ENCODE measurements around the gene SYNE1. TPM values are rescaled to one million over a fixed set of nuclear protein-coding genes. Genes with fewer than 3 reads are reported as not detected.

The SYNE1 gene
- total RNA-seq, 2 experiments from 2014 or later, result 74.6 to 140 TPM

DNA sequence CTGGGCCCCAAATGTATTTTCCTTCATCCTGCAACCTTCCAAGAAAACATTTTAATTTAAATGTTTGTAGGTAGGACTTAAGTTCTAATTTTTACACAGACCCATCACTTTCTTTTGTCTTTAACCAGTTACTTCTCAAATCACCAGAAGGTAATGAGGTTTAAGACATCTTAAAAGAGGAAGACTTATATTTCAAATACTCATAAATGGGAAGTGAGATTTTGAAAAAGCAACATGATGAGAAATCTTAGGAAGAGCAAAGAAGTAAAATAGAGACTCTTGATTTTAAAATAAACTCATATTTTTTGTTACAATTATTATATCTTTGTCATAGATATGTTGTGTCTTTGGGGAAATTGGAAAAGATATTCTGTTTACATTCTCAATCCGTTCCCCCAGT, 82.3 kb downstream of the SYNE1 start:
- no peaks in the 10 kb centered on the region for H3K9me2 ChIP-seq (ENCODE audit: insufficient read depth, low read length)
- H3K4me3 ChIP-seq (ENCODE audit: low read depth, low read length, poor library complexity, severe bottlenecking), result no peak overlapping the region
- no peak overlapping the region for H2AFZ ChIP-seq (ENCODE audit: low read length)
- no peaks in the 10 kb centered on the region for H3K4me1 ChIP-seq (ENCODE audit: insufficient read depth, low read length, poor library complexity, severe bottlenecking)
- intact Hi-C loops (cut with micrococcal nuclease; ENCODE audit: unreplicated experiment), result loop anchor here (10.0 kb wide), 1 partner anchor 390 kb away; no protein-coding TSS in a partner anchor
- no TSS peak for BruUV-seq (replicated peaks)
- H3K27ac ChIP-seq (ENCODE audit: low read depth, low read length, poor library complexity, severe bottlenecking), result no peak overlapping the region
- no peaks in the 10 kb centered on the region for H3K79me2 ChIP-seq (ENCODE audit: insufficient read depth, low read depth, low read length)
- H3K36me3 ChIP-seq (ENCODE audit: insufficient read depth, low read length), result no peaks in the 10 kb centered on the region
- no peak for DNase-seq (ENCODE audit: low spot score)
- no peaks in the 10 kb centered on the region for H3K9me3 ChIP-seq (ENCODE audit: low read length)
- no peaks in the 10 kb centered on the region for H4K20me1 ChIP-seq (ENCODE audit: insufficient read depth, low read length)
- POLR2A ChIA-PET, result no interaction called here
- no peak overlapping the region for H3K4me2 ChIP-seq (ENCODE audit: low read length)
- CTCF ChIA-PET (ENCODE audit: unreplicated experiment), result no interaction called here
- no peak for TF ChIP-seq EZH2phosphoT487 (IDR thresholded peaks at IDR 0.05; ENCODE audit: borderline replicate concordance, low read depth, low read length)
- TF ChIP-seq, protein P1, sequence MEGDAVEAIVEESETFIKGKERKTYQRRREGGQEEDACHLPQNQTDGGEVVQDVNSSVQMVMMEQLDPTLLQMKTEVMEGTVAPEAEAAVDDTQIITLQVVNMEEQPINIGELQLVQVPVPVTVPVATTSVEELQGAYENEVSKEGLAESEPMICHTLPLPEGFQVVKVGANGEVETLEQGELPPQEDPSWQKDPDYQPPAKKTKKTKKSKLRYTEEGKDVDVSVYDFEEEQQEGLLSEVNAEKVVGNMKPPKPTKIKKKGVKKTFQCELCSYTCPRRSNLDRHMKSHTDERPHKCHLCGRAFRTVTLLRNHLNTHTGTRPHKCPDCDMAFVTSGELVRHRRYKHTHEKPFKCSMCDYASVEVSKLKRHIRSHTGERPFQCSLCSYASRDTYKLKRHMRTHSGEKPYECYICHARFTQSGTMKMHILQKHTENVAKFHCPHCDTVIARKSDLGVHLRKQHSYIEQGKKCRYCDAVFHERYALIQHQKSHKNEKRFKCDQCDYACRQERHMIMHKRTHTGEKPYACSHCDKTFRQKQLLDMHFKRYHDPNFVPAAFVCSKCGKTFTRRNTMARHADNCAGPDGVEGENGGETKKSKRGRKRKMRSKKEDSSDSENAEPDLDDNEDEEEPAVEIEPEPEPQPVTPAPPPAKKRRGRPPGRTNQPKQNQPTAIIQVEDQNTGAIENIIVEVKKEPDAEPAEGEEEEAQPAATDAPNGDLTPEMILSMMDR (conservative IDR thresholded peaks at IDR 0.05; ENCODE audit: low read length), result no peak

DNA sequence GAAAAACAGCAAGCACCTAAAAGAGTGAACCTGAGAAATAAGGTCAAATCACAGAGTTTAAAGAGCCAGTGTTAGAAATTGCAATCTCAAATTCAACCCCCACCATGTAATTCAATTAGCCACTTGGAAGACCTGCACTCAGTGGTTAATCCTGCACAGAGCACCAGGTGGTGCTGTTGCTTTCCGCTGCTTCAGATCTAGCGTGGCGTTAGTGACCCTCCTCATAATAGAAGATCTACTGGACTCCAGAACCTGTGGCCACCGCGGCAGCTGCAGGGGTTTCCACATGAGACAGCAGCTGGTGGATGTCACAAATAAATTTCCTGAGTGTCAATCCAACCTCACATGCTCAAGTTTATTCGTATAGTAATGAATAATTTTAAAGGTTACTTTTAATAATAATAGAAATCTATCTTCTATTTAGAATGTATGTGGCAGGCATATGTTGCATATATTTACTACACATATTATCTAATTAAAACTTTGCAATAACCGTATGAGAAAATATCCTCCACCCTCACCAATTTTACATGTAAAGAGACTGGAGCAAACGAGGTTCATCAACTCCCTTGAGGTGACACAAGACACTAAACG, 84.4 kb downstream of the SYNE1 start:
- Histone ChIP-seq H3K4me1 (ENCODE audit: insufficient read depth, low read length, poor library complexity, severe bottlenecking) (no peaks in the 10 kb centered on the region), H3K36me3 (ENCODE audit: insufficient read depth, low read length) (no peaks in the 10 kb centered on the region), H3K4me2 (ENCODE audit: low read length) (no peak overlapping the region), H3K9me3 (ENCODE audit: low read length) (no peaks in the 10 kb centered on the region), H4K20me1 (ENCODE audit: insufficient read depth, low read length) (no peaks in the 10 kb centered on the region), H3K79me2 (ENCODE audit: insufficient read depth, low read depth, low read length) (no peaks in the 10 kb centered on the region), H3K27ac (ENCODE audit: low read depth, low read length, poor library complexity, severe bottlenecking) (no peak overlapping the region), H3K4me3 (ENCODE audit: low read depth, low read length, poor library complexity, severe bottlenecking) (no peak overlapping the region), H2AFZ (ENCODE audit: low read length) (no peak overlapping the region), H3K9me2 (ENCODE audit: insufficient read depth, low read length) (no peaks in the 10 kb centered on the region)
- POLR2A ChIA-PET, result no interaction called here
- CTCF ChIA-PET (ENCODE audit: unreplicated experiment), result no interaction called here
- intact Hi-C loops (cut with micrococcal nuclease; ENCODE audit: unreplicated experiment), result loop anchor here (1.0 to 10.0 kb wide), 4 partner anchors 91 to 392 kb away; no protein-coding TSS in a partner anchor
- DNase-seq (ENCODE audit: low spot score), result peak; percentile 74
- no TSS peak for BruUV-seq (replicated peaks)
- TF ChIP-seq EZH2phosphoT487 (IDR thresholded peaks at IDR 0.05; ENCODE audit: borderline replicate concordance, low read depth, low read length), result no peak
- TF ChIP-seq, protein P1 (conservative IDR thresholded peaks at IDR 0.05; ENCODE audit: low read length), result peak; percentile 95

DNA sequence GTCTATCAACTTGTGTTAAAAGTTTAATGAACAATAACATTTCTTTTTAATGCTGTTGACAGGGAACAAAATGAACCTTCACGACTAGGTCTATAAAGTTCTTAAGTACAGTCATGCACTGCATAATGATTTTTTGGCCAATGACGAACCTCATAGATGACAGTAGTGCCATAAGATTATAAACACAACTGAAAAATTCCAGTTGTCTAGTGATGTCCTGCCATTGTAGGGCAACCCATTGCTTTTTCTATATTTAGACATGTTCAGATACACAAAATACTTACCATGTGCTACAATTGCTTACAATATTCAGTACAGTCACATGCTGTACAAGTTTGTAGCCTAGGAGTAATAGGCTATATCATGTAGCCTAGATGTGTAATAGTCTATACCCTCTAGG, 93.6 kb downstream of the SYNE1 start:
- Histone ChIP-seq H3K27ac (ENCODE audit: low read depth, low read length, poor library complexity, severe bottlenecking) (no peak overlapping the region), H3K4me3 (ENCODE audit: low read depth, low read length, poor library complexity, severe bottlenecking) (no peak overlapping the region), H4K20me1 (ENCODE audit: insufficient read depth, low read length) (no peaks in the 10 kb centered on the region), H3K36me3 (ENCODE audit: insufficient read depth, low read length) (no peaks in the 10 kb centered on the region), H2AFZ (ENCODE audit: low read length) (no peak overlapping the region), H3K4me1 (ENCODE audit: insufficient read depth, low read length, poor library complexity, severe bottlenecking) (no peaks in the 10 kb centered on the region), H3K79me2 (ENCODE audit: insufficient read depth, low read depth, low read length) (no peaks in the 10 kb centered on the region), H3K4me2 (ENCODE audit: low read length) (no peak overlapping the region), H3K9me2 (ENCODE audit: insufficient read depth, low read length) (no peaks in the 10 kb centered on the region), H3K9me3 (ENCODE audit: low read length) (no peaks in the 10 kb centered on the region)
- ChIA-PET CTCF (ENCODE audit: unreplicated experiment) (no interaction called here), POLR2A (interaction anchor here (0.8 kb wide), 1 partner anchor 28 kb away, joined by 3 read pairs; no protein-coding TSS in a partner anchor)
- no peak for TF ChIP-seq EZH2phosphoT487 (IDR thresholded peaks at IDR 0.05; ENCODE audit: borderline replicate concordance, low read depth, low read length)
- TF ChIP-seq, protein P1 (conservative IDR thresholded peaks at IDR 0.05; ENCODE audit: low read length), result no peak
- no peak for DNase-seq (ENCODE audit: low spot score)
- no TSS peak for BruUV-seq (replicated peaks)
- intact Hi-C loops (cut with micrococcal nuclease; ENCODE audit: unreplicated experiment), result no loop called here

Data from OCI-LY7 (cell line).